Measurements from ENCODE around the gene SVIL. TPM values are rescaled to one million over a fixed set of nuclear protein-coding genes. Genes with fewer than 3 reads are reported as not detected.
"Not testable (repeated sequence)": the region's sequence is repeated elsewhere in the genome, so short reads cannot be mapped to it uniquely, and the experiment has no call there.

Gene SVIL
- total RNA-seq, 1 experiment from 2014 or later: 23.7 TPM

- DNase-seq (ENCODE audit: low read depth): not testable (repeated sequence)
These were observed 176.6 kb downstream of the SVIL start for GRCh38 chr10:29458190-29458589.

DNA sequence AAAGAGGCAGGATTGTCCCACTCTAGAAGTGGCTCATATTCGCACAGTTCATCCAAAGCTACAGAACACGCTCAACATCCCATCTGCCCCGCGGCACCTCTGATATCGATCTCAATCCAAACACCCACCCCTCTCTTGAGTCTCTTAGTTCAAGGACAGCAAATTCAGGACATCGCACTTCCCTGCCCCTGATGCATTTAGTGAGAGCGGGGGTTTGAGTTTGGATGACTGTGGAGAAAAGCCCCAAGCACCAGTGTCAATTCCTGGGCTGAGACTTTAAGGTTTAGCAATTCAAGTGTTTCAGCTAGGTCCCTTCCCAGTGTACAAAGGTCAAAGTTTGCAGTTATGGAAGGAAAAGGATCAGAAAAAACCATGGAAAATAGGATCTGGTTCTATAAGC lies 179.7 kb downstream of the SVIL start:
- no peak for DNase-seq (ENCODE audit: low read depth)

GRCh38 chr10:29454250-29454649 lies 180.5 kb downstream of the SVIL start:
- no peak for DNase-seq (ENCODE audit: low read depth)

DNA sequence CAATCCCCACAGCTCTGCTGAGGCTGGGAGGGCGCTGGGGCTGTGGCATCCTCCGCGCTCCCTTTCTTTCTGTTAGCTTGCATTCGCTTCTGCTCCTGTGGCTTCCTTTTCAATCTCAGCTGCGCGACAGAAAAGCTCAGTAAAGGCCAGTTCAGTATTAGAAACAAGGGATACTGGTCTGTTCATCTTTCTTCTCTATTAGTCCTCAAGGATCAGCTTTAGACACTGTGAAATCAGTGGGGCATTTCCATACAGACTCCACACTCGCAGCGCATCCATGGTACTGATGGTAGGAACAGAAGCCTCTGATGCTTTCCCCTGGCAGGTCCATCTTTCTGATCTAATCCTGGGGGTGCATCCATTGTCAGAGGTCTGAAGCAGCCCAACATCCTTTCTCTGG lies 182.2 kb downstream of the SVIL start:
- no peak for DNase-seq (ENCODE audit: low read depth)

DNA sequence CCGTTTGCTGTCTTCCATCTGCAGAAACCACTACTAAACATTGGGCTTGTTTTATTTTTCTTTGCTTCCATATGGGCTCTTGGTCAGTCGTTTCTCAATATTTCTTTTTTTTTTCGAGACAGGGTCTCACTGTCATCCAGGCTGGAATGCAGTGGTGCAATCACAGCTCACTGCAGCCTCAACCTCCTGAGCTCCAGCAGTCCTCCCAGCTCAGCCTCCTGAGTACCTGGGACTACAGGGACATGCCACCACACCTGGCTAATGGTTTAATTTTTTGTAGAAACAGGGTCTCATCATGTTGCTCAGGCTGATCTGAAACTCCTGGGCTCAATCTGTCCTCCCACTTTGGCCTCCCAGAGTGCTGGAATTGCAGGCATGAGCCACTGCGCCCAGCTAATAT lies 182.8 kb downstream of the SVIL start:
- no peak for DNase-seq (ENCODE audit: low read depth)

DNA sequence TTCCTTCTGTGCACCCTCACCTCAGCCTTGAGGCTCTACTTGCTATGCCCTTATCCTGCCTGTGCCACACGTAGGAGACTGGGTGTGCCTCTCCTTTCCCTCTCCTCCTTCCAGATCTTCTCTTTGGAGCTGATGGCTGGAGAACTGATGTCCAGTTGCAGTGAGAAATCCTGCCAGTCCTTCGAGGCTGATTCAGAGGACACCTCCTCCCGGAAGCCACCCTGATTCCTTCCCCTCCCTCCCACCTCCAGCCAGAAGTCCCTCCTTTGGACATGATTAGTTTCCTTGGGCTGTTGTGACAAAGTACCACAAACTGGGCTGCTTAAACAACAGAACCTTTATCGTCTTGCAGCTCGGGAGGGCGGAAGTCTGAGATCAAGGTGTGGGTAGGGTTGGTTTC lies 184.4 kb downstream of the SVIL start:
- no peak for DNase-seq (ENCODE audit: low read depth)

GRCh38 chr10:29448756-29449592 lies 185.8 kb downstream of the SVIL start:
- peak; percentile 61 for DNase-seq (ENCODE audit: low read depth)

GRCh38 chr10:29448125-29448524 lies 186.6 kb downstream of the SVIL start:
- no peak for DNase-seq (ENCODE audit: low read depth)

DNA sequence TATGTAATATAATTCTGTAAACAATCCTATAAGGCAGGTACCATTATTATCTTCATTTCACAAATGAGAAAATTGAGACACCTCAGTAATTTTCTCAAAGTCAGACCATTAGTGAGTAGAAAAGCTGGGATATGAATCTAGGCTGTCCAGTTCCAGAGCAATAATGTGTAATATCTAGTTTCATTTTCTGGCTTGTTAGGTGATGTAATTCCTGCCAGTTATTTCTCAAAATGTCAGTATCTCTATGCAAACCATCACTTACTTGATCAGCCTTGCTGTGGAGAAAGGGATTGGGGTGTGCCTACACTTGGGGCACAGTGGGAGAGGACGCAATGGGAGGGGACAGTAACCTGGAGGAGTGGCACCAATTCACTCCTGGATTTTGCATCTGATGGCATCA lies 188.4 kb downstream of the SVIL start:
- no peak for DNase-seq (ENCODE audit: low read depth)

DNA sequence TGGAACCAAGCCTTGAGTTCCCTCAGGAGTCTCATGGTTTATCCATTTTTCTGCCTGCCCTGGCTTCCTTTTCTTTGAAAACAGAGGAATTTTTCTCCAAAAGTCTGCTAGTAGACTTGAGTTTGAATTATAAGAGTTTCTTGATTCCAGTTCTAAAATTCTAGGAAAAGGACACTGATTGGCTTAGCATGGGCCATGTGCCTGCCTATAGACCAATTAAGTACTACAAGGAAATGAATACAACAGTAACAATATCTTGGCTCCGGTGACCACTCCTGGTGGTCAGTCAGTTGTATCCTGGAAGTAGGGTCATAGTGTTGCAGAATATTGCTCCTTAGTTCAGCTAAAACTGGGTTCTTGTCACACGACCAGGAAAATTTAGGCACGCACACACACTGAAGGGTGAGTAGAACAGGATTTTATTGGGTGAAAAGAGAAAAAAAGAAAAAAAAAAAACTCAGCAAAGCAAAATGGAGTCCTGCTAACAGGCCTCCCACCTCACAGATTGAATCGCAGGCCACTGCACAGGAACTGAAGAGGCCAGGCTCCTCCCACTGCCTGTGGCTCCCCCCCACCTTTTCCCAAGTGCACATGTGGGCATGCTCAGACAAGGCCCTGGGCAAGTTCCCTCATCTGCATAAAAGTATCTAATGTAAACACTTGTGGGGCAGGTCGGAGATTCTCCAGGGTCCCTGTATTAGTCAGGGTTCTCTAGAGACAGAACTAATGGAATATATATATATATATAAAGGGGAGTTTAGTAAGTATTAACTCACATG lies 190.8 kb downstream of the SVIL start:
- DNase-seq (ENCODE audit: low read depth): peak; percentile 18

DNA sequence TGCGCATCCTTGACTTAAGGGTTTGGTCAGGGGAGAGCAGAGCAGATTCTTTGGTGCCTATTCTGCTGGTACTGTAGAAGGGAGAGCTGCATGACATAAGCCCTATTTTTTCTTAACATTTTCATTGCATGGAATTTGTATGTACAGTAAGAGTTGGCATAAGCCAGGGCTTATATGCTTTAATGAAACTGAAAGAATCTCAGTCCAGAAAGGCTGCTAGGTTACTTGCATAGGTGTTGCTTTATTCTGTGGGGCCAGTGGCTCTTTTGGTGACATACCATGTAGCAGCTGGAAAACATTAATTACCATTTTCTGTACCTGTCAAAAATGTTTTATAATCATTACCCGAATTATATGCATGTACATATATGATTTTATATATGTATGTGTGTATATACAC lies 193.8 kb downstream of the SVIL start:
- no peak for DNase-seq (ENCODE audit: low read depth)

DNA sequence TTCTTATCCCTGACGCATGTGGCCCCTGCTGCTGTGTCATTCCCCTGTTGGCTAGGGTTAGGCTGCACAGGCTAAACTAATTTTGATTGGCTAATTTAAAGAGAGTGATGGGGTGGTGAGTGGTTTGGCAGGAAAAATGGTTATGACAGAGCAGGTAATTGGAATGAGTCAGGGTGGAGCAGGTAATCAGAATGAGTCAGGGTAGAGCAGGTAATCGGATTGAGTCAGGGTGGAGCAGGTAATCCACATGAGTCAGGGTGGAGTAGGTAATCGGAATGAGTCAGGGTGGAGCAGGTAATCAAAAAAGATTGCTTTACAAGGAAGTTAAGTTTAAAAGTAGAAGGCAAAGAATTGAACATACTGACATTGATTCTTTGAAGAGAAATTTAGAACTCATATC lies 195.8 kb downstream of the SVIL start:
- not testable (repeated sequence) for DNase-seq (ENCODE audit: low read depth)

- no peak for DNase-seq (ENCODE audit: low read depth)
These were observed 196.5 kb downstream of the SVIL start for GRCh38 chr10:29438271-29438670.

DNA sequence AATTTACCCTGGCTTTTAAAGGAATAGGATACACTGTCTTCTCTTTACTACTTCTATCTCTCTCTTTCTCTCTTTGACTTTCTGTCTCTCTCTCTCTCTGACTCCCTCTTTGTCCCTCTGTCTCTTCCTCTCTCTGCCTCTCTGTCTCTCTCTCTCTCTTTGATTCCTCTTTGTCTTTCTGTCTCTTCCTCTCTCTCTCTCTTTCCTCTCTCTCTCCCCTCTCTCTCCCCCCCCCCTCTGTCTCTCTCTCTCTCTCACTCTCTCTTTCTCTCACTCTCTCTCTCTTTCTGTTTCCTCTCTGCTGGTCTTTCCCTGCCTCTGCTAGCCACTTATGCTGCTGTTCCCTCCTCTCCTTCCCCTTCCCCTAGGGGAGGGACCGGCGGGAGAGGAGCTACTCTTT lies 196.9 kb downstream of the SVIL start:
- no peak for DNase-seq (ENCODE audit: low read depth)

DNA sequence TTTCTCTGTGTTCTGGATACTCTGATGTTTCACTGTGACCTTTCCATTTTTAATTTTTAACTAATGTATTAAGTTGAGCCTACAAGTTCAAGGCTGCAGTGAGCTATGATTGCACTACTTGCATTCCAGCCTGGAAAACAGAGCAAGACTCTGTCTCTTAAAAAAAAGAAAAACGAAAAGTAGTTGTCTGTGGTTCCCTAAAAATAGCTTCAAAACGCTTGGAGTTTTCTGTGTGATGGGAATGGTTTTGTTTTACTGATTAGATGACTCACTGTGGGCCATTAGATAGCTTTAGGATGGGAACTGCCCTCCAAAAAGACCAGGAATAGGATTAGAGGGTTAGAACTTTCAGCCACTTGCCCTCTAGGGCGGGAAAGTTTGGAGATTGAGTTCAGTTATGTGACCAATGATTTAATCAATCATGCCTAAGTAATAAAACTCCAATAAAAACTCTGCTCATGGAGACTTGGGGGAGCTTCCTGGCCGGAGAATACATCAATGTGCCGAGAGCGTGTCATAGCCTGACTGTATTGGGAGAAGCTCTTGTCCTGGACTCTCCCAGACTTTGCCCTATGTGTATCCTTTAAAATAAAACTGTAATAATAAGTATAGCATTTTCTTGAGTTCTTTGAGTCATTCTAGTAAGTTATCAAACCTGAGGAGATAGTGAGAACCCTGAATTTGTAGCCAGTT lies 198.8 kb downstream of the SVIL start:
- DNase-seq (ENCODE audit: low read depth): peak; percentile 86

DNA sequence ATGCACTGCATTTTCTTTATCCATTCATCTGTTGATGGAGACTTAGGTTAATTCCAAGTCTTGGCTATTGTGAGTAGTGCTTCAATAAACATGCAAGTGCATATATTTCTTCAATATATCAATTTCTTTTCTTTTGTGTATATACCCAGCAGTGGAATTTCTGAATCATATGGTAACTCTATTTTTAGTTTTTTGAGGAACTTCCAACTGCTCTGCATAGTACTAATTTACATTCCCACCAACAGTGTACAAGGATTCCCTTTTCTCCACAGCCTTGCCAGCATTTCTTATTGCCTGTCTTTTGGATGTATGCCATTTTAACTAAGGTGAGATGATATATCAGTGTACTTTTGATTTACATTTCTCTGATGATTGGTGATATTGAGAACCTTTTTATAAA lies 200.7 kb downstream of the SVIL start:
- no peak for DNase-seq (ENCODE audit: low read depth)

DNA sequence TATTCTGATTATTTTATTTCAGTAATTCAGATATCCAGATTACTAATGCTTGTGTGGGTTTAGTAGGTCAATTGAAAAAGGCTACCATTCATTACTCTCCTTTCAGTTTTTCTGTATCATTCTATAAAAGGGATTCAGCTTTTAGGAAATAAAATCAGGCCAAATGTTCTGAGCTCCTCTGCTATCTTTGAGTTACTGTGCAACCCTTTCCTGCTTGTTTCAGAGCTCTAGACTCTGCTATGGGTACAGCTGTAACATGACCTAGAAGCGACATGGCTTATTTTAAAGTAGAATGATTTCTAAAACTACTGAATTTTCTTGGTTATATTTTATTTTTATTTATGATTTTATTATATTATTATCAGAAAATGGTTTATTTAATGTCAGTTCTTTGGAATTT lies 203.1 kb downstream of the SVIL start:
- no peak for DNase-seq (ENCODE audit: low read depth)

DNA sequence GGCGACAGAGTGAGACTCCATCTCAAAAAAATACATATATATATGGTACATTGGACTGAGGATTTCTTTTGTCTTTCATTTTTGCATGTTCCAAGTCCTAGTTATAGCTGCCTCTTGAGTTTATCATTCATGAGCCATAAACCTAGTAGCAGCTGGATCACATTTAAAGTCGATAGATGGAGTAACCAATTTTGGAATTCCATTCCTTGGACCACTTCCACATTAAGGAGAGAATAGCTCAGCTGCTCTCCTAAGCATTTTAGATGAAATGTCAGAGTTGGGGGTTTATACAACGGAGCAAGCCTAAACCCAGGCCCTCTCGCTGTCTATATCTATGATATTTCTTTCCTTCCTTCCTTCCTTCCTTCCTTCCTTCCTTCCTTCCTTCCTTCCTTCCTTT lies 204.7 kb downstream of the SVIL start:
- no peak for DNase-seq (ENCODE audit: low read depth)

GRCh38 chr10:29428486-29428885 lies 206.3 kb downstream of the SVIL start:
- DNase-seq (ENCODE audit: low read depth): no peak

DNA sequence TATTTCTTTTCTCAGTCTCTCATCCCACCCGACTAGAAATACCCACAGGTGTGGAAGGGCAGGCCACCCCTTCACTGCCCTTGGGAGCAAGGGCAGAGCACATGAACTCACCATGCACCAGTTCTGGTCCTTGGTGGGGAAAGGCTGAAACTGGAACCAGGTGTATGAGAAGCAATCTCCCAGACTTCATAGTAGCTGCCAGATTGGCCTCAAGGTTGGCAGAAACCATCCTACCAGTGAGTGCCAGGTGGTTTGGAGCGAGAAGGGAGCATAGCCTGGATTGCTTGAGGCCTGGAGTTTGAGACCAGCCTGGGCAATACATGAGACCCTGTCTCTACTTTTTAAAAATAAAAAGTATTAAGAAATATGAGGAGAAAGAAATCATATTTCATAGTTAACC lies 207.1 kb downstream of the SVIL start:
- DNase-seq (ENCODE audit: low read depth): no peak

DNA sequence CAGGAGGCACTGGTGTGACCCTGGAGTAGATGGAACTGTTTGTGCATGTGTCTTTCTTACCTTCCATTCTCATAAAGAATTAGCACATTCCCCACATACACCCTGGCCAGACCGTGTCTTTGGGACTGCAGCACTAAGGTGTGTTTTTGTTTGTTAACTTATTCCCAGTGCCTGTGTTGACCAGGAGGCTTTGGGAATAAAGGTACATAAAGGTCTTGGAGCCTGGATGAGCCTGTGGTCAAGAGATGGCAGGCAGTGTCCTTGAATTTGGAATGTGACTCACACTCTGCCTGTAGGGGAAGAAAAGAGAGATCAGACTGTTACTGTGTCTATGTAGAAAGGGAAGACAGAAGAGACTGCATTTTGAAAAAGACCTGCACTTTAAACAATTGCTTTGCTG lies 208.4 kb downstream of the SVIL start:
- peak; percentile 28 for DNase-seq (ENCODE audit: low read depth)

DNA sequence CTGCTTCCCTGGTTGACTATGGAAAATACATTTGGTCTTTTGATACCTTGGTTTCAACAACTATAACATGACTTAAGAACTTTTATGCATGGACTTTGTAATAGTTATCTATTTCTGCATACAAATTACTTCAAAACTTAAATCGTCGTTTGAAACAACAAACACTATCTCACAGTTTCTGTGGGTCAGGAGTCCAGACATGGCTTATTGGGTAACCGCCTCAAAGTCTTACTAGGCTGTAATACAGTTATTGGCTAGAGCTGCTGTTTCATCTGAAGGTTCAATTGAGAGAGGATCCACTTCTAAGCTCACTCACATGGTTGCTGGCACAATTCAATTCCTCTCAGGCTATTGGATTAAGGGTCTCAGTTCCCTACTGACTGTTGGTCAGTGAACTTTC lies 210.8 kb downstream of the SVIL start:
- no peak for DNase-seq (ENCODE audit: low read depth)

DNA sequence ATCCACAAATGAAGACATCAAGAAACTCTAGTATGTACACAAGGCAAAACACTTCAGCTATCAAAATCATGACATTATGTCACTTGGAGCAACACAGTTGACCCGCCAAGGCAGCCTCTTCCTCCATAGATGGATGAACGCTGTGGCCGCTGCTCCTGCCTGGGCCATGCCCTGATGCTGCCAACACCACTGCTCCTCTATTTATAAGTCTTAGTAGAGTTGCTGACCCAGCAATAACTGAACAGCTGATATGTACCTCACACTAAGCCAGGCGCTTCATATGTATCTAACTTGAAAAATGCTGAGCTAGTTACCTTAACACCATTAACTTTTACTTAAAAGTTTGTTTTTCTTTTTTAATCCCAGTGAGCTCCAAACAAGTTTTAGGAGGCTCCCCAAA lies 214.0 kb downstream of the SVIL start:
- DNase-seq (ENCODE audit: low read depth): no peak

Measured in RPMI7951 (cell line).